ENCODE measurements around the gene IL20. TPM values are rescaled to one million over a fixed set of nuclear protein-coding genes. Genes with fewer than 3 reads are reported as not detected.

IL20 gene
- polyA plus RNA-seq, 2 of the 4 experiments (the other 2 are of a cell fraction) = 0.05 TPM; not detected in 1

- Histone ChIP-seq H3K27ac (no peak overlapping the region), H3K4me2 (no peak overlapping the region), H3K9me3 (no peaks in the 10 kb centered on the region), H3K4me1 (no peaks in the 10 kb centered on the region), H3K4me3 (no peak overlapping the region)
- TF ChIP-seq MAZ (IDR thresholded peaks at IDR 0.05; ENCODE audit: borderline replicate concordance, low read depth, low read length) (no peak), PHF8 (IDR thresholded peaks at IDR 0.05; ENCODE audit: borderline replicate concordance, low read depth) (no peak), JUNB (IDR thresholded peaks at IDR 0.05) (no peak), EHF (CRISPR knock-in tag; IDR thresholded peaks at IDR 0.05) (no peak)
- ChIA-PET POLR2A (no interaction called here), CTCF (interaction anchor here (0.7 to 1.0 kb wide), 2 partner anchors 17 to 51 kb away, joined by 3 to 4 read pairs; no protein-coding TSS in a partner anchor)
- DNase-seq (ENCODE audit: low read depth in 1 of 2, low spot score in 1 of 2) = no peak
- no peak for ATAC-seq
- FAIRE-seq = no peak
- 32% methylated on average over 4 of the region's 4 CpGs for whole genome bisulfite sequencing (ENCODE audit: missing lambda C conversion rate)
These were observed 36.7 kb upstream of the IL20 start for GRCh38 chr1:206828765-206829164.

GRCh38 chr1:206829282-206829681 lies 36.1 kb upstream of the IL20 start:
- Histone ChIP-seq H3K27ac (no peak overlapping the region), H3K9me3 (no peaks in the 10 kb centered on the region), H3K4me2 (no peak overlapping the region), H3K4me3 (no peak overlapping the region), H3K4me1 (no peaks in the 10 kb centered on the region)
- DNase-seq (ENCODE audit: low read depth in 1 of 2, low spot score in 1 of 2) = no peak
- WGBS (ENCODE audit: missing lambda C conversion rate) = 54% methylated on average over 6 of the region's 6 CpGs
- no peak for TF ChIP-seq PBX3 (IDR thresholded peaks at IDR 0.05)
- TF ChIP-seq ATOH8 (CRISPR knock-in tag; IDR thresholded peaks at IDR 0.05; ENCODE audit: low read depth) = no peak
- no peak for TF ChIP-seq NFE2L2 (conservative IDR thresholded peaks at IDR 0.05; ENCODE audit: low read length)
- no peak for TF ChIP-seq CEBPB (IDR thresholded peaks at IDR 0.05)
- TF ChIP-seq EP300 (IDR thresholded peaks at IDR 0.05) = no peak
- TF ChIP-seq ESRRA (IDR thresholded peaks at IDR 0.05; ENCODE audit: borderline replicate concordance, low read length) = no peak
- no peak for TF ChIP-seq SREBF2 (IDR thresholded peaks at IDR 0.05)
- TF ChIP-seq POLR2AphosphoS2 (conservative IDR thresholded peaks at IDR 0.05; ENCODE audit: low read length) = no peak
- TF ChIP-seq JUN (IDR thresholded peaks at IDR 0.05) = no peak
- no peak for TF ChIP-seq CBX2 (IDR thresholded peaks at IDR 0.05; ENCODE audit: borderline replicate concordance, low read depth)
- no peak for TF ChIP-seq SMC3 (IDR thresholded peaks at IDR 0.05)
- TF ChIP-seq PHF8 (IDR thresholded peaks at IDR 0.05; ENCODE audit: borderline replicate concordance, low read depth) = no peak
- no peak for TF ChIP-seq EHF (CRISPR knock-in tag; IDR thresholded peaks at IDR 0.05)
- TF ChIP-seq CHD4 (IDR thresholded peaks at IDR 0.05; ENCODE audit: borderline replicate concordance) = no peak
- TF ChIP-seq NR3C1 (IDR thresholded peaks at IDR 0.05) = no peak
- no peak for TF ChIP-seq USF2 (IDR thresholded peaks at IDR 0.05)
- ATAC-seq = no peak
- FAIRE-seq = no peak
- ChIA-PET POLR2A (no interaction called here), CTCF (interaction anchor here (0.7 to 1.0 kb wide), 2 partner anchors 18 to 52 kb away, joined by 3 to 4 read pairs; no protein-coding TSS in a partner anchor)

GRCh38 chr1:206829875-206830274 lies 35.5 kb upstream of the IL20 start:
- DNase-seq (ENCODE audit: low read depth in 1 of 2, low spot score in 1 of 2) = no peak
- no peak for TF ChIP-seq MAFK (IDR thresholded peaks at IDR 0.05; ENCODE audit: partially characterized antibody)
- no peak for TF ChIP-seq FOXS1 (CRISPR knock-in tag; IDR thresholded peaks at IDR 0.05)
- TF ChIP-seq GATA3 (IDR thresholded peaks at IDR 0.05; ENCODE audit: borderline replicate concordance) = no peak
- TF ChIP-seq EHF (CRISPR knock-in tag; IDR thresholded peaks at IDR 0.05) = no peak
- TF ChIP-seq USF2 (IDR thresholded peaks at IDR 0.05) = no peak
- no peak for TF ChIP-seq REST (IDR thresholded peaks at IDR 0.05)
- TF ChIP-seq EP300 (IDR thresholded peaks at IDR 0.05) = no peak
- TF ChIP-seq CBX2 (IDR thresholded peaks at IDR 0.05; ENCODE audit: borderline replicate concordance, low read depth) = no peak
- no peak for TF ChIP-seq NR3C1 (IDR thresholded peaks at IDR 0.05)
- no peak for TF ChIP-seq NPAS2 (CRISPR knock-in tag; IDR thresholded peaks at IDR 0.05; ENCODE audit: borderline replicate concordance)
- no peak for TF ChIP-seq E2F6 (IDR thresholded peaks at IDR 0.05; ENCODE audit: borderline replicate concordance, low read depth)
- TF ChIP-seq SMC3 (IDR thresholded peaks at IDR 0.05) = no peak
- Histone ChIP-seq H3K4me2 (no peak overlapping the region), H3K4me1 (no peaks in the 10 kb centered on the region), H3K4me3 (no peak overlapping the region), H3K9me3 (no peaks in the 10 kb centered on the region), H3K27ac (no peak overlapping the region)
- 48% methylated on average over 2 of the region's 2 CpGs for WGBS (ENCODE audit: missing lambda C conversion rate)
- FAIRE-seq = no peak
- ChIA-PET CTCF (interaction anchor here (1.0 kb wide), 1 partner anchor 53 kb away, joined by 3 read pairs; no protein-coding TSS in a partner anchor), POLR2A (no interaction called here)
- ATAC-seq = no peak
